AG09309 (cell line): ENCODE data around the gene UGT1A4.
"Not testable (repeated sequence)": the region's sequence is repeated elsewhere in the genome, so short reads cannot be mapped to it uniquely, and the experiment has no call there.

ENCODE experiments used
- DNase-seq: peaks from one replicate; pipeline ENCODE4 v3.0.0-alpha.2; 2010; ENCODE audit warnings: low read depth
- H3K4me3 ChIP-seq: 2 replicates; pipeline ENCODE4 v1.5.1; 2011; ENCODE audit warnings: mild to moderate bottlenecking, low read depth, low read length, moderate library complexity; ENCODE audit not compliant: control insufficient read depth
- TF ChIP-seq, protein P1 (sequence below): IDR thresholded peaks from 2 replicates; pipeline ENCODE4 v1.5.1; 2011; ENCODE audit warnings: mild to moderate bottlenecking, low read depth, low read length, inconsistent platforms; ENCODE audit not compliant: insufficient read depth, control insufficient read depth; ENCODE audit errors: missing control alignments

UGT1A4 gene

DNA sequence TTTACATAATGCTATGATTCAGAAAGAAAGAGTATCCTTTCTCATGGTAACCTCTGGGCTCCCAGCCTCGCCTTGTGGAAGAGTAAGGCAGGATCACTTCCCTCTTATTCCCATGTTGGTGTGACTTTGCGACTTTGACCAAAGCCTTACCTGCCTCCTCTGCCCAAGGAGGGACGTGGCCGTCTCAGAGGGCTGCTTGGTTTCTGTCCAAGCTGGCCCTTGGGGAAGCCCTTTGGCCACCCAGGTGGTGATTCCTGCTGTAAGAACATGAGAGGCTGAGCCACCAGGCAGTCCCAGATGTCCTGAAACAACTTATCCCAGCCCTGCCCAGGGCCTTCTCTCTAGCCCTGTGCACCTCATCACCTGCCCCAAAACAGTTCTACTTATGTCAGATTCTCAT, 19.8 kb upstream of the UGT1A4 start:
- H3K4me3 ChIP-seq = no peak overlapping the region
- DNase-seq = no peak
- TF ChIP-seq, protein P1, sequence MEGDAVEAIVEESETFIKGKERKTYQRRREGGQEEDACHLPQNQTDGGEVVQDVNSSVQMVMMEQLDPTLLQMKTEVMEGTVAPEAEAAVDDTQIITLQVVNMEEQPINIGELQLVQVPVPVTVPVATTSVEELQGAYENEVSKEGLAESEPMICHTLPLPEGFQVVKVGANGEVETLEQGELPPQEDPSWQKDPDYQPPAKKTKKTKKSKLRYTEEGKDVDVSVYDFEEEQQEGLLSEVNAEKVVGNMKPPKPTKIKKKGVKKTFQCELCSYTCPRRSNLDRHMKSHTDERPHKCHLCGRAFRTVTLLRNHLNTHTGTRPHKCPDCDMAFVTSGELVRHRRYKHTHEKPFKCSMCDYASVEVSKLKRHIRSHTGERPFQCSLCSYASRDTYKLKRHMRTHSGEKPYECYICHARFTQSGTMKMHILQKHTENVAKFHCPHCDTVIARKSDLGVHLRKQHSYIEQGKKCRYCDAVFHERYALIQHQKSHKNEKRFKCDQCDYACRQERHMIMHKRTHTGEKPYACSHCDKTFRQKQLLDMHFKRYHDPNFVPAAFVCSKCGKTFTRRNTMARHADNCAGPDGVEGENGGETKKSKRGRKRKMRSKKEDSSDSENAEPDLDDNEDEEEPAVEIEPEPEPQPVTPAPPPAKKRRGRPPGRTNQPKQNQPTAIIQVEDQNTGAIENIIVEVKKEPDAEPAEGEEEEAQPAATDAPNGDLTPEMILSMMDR = no peak

DNA sequence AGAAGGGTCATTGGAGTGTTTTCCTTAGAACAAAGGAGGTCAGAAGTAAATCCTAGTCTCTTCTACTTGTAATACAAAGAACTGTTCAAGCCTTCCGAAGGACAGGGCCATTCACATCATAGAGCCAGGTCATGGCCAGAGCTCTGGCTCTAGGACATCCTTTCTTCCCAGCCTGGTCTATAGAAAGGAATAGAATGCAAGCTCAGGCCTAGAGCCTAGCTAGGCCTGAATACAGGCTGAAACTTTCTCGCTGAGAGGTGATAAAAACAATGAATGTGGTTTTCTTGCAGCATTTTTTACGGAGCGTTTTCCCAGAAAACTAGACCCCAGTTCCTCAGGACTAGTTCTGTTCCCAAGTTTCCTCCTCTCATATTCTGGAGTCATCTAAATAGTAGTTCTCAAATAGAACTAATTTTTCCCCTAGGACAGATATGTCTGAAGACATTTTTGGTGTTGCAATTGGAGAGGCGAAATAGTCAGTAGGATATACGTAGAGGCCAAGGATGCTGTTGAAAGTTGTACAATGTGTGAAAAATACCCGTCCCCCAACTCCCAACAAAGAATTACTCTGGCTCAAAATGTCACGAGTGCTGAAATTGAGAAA, 19.0 kb upstream of the UGT1A4 start:
- no peak overlapping the region for H3K4me3 ChIP-seq
- TF ChIP-seq, protein P1 = no peak

DNA sequence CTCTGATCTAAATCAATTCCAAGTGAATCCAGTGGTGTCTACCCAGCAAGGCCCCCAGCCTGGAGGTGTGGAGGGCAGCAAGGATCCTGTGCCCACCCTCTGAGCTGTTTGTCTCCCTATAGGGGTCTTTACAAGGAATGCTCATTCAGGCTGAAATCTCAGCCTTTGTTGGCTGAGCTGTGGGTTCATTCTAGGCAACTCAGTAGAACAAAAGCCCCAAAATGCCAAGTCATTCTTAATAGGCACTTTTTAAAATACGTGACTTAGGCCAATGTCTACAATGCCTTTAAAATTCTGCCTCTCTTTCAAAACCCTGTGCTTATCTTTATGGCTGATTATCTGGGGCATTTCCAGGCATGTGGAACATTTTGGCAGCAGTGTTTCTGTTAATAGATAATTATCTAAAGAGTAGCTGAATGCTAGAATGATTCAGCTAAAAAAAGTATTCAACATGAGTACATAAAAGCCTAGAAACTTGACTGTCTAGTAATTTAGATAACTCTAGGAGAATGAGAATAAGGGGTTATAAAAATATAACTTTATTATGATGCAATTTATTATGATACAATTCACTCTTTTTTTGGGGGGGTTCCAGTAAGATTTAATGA, 18.4 kb upstream of the UGT1A4 start:
- H3K4me3 ChIP-seq = no peak overlapping the region
- TF ChIP-seq, protein P1 = no peak
- DNase-seq = peak; percentile 96

More for the DNA sequence above, 19.0 kb upstream of the UGT1A4 start:
- DNase-seq = no peak

DNA sequence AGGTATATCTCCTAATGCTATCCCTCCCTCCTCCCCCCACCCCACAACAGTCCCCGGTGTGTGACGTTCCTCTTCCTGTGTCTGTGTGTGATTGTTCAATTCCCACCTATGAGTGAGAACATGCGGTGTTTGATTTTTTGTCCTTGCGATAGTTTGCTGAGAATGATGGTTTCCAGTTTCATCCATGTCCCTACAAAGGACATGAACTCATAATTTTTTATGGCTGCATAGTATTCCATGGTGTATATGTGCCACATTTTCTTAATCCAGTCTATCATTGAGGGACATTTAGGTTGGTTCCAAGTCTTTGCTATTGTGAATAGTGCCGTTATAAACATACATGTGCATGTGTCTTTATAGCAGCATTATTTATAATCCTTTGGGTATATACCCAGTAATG, 17.7 kb upstream of the UGT1A4 start:
- DNase-seq, H3K4me3 ChIP-seq: not testable (repeated sequence)

DNA sequence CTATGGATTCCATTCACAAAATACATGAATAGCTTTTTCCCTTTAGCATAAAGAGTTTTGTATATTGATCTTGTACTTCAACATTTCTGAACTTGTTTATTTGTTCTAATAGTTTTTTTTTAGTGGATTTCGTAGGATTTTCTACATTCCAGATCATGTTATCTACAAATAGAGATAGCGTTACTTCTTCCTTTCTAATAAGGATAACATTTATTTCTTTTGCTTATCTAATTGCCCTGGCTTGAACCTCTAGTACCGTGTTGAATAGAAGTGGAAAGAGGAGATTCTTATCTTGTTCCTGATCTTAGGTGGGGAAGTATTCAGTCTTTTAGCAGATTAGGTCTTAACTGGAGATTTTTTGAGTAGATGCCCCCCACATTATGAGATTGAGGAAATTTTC, 16.3 kb upstream of the UGT1A4 start:
- DNase-seq = no peak
- TF ChIP-seq, protein P1 = no peak
- no peak overlapping the region for H3K4me3 ChIP-seq

DNA sequence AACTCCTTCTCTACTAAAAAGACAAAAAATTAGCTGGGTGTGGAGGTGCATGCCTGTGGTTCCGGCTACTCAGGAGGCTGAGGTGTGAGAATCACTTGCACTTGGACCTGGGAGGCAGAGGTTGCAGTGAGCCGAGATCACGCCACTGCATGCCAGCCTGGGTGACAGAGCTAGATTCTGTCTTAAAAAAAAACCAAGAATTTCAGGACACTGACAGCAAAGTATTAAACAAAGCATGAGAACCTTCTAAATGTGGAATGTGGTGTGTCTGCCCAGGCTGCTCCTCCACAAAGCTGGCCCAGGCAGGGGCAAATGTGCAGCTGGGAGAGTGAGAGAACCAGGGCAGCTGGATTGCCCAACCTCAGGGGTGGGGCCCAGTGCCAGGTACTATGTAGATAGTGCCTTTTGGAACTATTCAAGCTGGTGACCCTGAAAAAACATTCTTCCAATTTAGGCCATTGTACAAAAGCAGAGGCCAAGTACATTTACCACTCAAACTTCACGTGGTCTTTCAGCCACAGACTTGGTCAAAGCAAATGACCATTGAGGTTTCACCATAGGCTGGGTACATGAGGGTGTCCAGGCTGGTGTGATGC, 12.5 kb upstream of the UGT1A4 start:
- TF ChIP-seq, protein P1 = no peak
- DNase-seq = no peak
- H3K4me3 ChIP-seq = no peak overlapping the region

DNA sequence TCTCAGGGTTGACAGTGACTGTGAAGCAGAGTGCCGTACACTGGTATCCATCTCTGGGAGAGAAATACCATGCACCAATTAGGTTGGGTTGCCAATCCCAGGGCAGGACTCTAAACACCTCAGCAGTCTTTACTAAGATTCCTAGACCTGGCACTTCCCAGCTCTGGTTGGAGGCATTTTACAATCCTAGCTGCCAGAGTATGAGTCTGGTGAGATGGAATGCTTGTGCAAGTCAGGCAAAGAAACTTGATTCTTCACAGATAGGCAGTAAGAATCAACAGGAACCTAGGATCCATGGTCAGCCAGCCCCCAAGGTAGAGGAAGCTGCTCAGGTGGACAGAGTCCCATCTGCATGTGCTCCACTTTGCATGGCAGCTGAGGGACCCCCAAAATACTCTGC, 11.8 kb upstream of the UGT1A4 start:
- no peak overlapping the region for H3K4me3 ChIP-seq
- peak; percentile 45 for DNase-seq
- TF ChIP-seq, protein P1 = no peak
